ENCODE data around the gene LIPA. TPM values are rescaled to one million over a fixed set of nuclear protein-coding genes. Genes with fewer than 3 reads are reported as not detected.

LIPA gene
- total RNA-seq = 61.9 and 72.7 TPM in 2 replicates

GRCh38 chr10:89251409-89252224 is at the start of gene LIPA:
TSS of gene LIPA (minus strand) at chr10:89251775. CDS start at chr10:89247648, 4,127 bp downstream.

GRCh38 chr10:89207181-89207800 is 44.3 kb downstream of the LIPA start, which contains the start of gene CH25H:
TSS of gene CH25H (minus strand) at chr10:89207317. CDS start at chr10:89207292, 25 bp downstream.

Other genes with a start within 250 kb of the LIPA start
- 1.4 and 2.9 TPM in 2 replicates for gene CH25H, start 44.5 kb downstream of the LIPA start, total RNA-seq
- 12.3 and 22.8 TPM in 2 replicates for gene IFIT2, start 50.3 kb upstream of the LIPA start, total RNA-seq
- gene IFIT3, start 76.2 kb upstream of the LIPA start, total RNA-seq = 15.5 and 33.3 TPM in 2 replicates
- not detected in 2 replicates for gene IFIT1B, start 126.3 kb upstream of the LIPA start, total RNA-seq
- gene IFIT1, start 140.8 kb upstream of the LIPA start, total RNA-seq = 9.6 and 27.6 TPM in 2 replicates
- 24.3 and 40.0 TPM in 2 replicates for gene IFIT5, start 162.8 kb upstream of the LIPA start, total RNA-seq

All from regular cardiac myocyte (primary cell).